ENCODE data around the gene SCARB1.

The SCARB1 gene

GRCh38 chr12:124792156-124792555 is 71.5 kb downstream of the SCARB1 start:
- no peak for DNase-seq

GRCh38 chr12:124790650-124791400 is 72.8 kb downstream of the SCARB1 start:
- DNase-seq: no peak

GRCh38 chr12:124788936-124789555 is 74.6 kb downstream of the SCARB1 start:
- no peak for DNase-seq

- no peak for DNase-seq
Measured at GRCh38 chr12:124786061-124786964, 77.4 kb downstream of the SCARB1 start.

- DNase-seq: no peak
Measured at GRCh38 chr12:124784871-124785572, 78.6 kb downstream of the SCARB1 start.

GRCh38 chr12:124783087-124783486 is 80.6 kb downstream of the SCARB1 start:
- no peak for DNase-seq

- DNase-seq: no peak
Measured at GRCh38 chr12:124782132-124782531, 81.5 kb downstream of the SCARB1 start.

GRCh38 chr12:124780752-124781685 is 82.6 kb downstream of the SCARB1 start:
- no peak for DNase-seq

GRCh38 chr12:124780336-124780735 is 83.3 kb downstream of the SCARB1 start:
- no peak for DNase-seq

- no peak for DNase-seq
Measured at GRCh38 chr12:124779161-124780141, 84.2 kb downstream of the SCARB1 start.

GRCh38 chr12:124778411-124778810 is 85.3 kb downstream of the SCARB1 start:
- DNase-seq: no peak

GRCh38 chr12:124777399-124778372 is 86.0 kb downstream of the SCARB1 start:
- DNase-seq: no peak

- DNase-seq: no peak
Measured at GRCh38 chr12:124776125-124776513, 87.5 kb downstream of the SCARB1 start.

GRCh38 chr12:124774462-124775167 is 89.0 kb downstream of the SCARB1 start:
- no peak for DNase-seq

GRCh38 chr12:124774054-124774461 is 89.6 kb downstream of the SCARB1 start:
- DNase-seq: no peak

- DNase-seq: no peak
Measured at GRCh38 chr12:124772289-124773170, 91.1 kb downstream of the SCARB1 start.

All from NCI-H345 (cell line).